NT2/D1 (cell line): Measurements from ENCODE around the gene MNAT1.

Experiments
- YY1 ChIP-seq: IDR thresholded peaks from 2 replicates; pipeline ENCODE4 v1.6.1; 2011; ENCODE audit not compliant: insufficient read length, insufficient read depth
- ZNF274 ChIP-seq: IDR thresholded peaks from 2 replicates; pipeline ENCODE4 v1.6.1; 2011; ENCODE audit warnings: mild to moderate bottlenecking, low read depth, low read length

- no peak for TF ChIP-seq ZNF274
- TF ChIP-seq YY1 = no peak
Measured at GRCh38 chr14:60720962-60721325, 13.6 kb upstream of the MNAT1 start.
